HEK293 (cell line): ENCODE data around the gene SYCN.
"Not testable (repeated sequence)": the region's sequence is repeated elsewhere in the genome, so short reads cannot be mapped to it uniquely, and the experiment has no call there.

Source experiments
- BCL11B ChIP-seq: fragments of 450-650 bp; formaldehyde crosslinking; IDR thresholded peaks from 2 replicates; pipeline ENCODE4 v1.5.1; 2016; ENCODE audit warnings: low read depth, missing biosample characterization, missing genetic modification characterization
- ZBTB1 ChIP-seq: fragments of 450-650 bp; formaldehyde crosslinking; IDR thresholded peaks from 2 replicates; pipeline ENCODE4 v1.5.1; 2016; ENCODE audit warnings: missing biosample characterization, missing genetic modification characterization
- ZNF202 ChIP-seq: fragments of 450-650 bp; formaldehyde crosslinking; IDR thresholded peaks from 2 replicates; pipeline ENCODE4 v1.5.1; 2016; ENCODE audit warnings: missing biosample characterization, missing genetic modification characterization, borderline replicate concordance
- ZNF423 ChIP-seq: fragments of 450-650 bp; formaldehyde crosslinking; IDR thresholded peaks from 2 replicates; pipeline ENCODE4 v1.5.1; 2016; ENCODE audit warnings: missing biosample characterization, missing genetic modification characterization
- ZSCAN23 ChIP-seq: fragments of 450-650 bp; formaldehyde crosslinking; IDR thresholded peaks from 2 replicates; pipeline ENCODE4 v1.5.1; 2016; ENCODE audit warnings: missing biosample characterization, missing genetic modification characterization
- TF ChIP-seq, protein P1 (sequence below): fragments of 450-650 bp; formaldehyde crosslinking; IDR thresholded peaks from 2 replicates; pipeline ENCODE4 v1.5.1; 2016; ENCODE audit warnings: missing biosample characterization, missing genetic modification characterization
- TF ChIP-seq, protein P2 (sequence below): fragments of 450-650 bp; formaldehyde crosslinking; IDR thresholded peaks from 2 replicates; pipeline ENCODE4 v1.5.1; 2016; ENCODE audit warnings: missing biosample characterization, missing genetic modification characterization, low read depth

- TF ChIP-seq, protein P1, sequence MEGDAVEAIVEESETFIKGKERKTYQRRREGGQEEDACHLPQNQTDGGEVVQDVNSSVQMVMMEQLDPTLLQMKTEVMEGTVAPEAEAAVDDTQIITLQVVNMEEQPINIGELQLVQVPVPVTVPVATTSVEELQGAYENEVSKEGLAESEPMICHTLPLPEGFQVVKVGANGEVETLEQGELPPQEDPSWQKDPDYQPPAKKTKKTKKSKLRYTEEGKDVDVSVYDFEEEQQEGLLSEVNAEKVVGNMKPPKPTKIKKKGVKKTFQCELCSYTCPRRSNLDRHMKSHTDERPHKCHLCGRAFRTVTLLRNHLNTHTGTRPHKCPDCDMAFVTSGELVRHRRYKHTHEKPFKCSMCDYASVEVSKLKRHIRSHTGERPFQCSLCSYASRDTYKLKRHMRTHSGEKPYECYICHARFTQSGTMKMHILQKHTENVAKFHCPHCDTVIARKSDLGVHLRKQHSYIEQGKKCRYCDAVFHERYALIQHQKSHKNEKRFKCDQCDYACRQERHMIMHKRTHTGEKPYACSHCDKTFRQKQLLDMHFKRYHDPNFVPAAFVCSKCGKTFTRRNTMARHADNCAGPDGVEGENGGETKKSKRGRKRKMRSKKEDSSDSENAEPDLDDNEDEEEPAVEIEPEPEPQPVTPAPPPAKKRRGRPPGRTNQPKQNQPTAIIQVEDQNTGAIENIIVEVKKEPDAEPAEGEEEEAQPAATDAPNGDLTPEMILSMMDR (tag by site-specific recombination) = not testable (repeated sequence)
- TF ChIP-seq ZNF202; ZNF423; BCL11B (tag by site-specific recombination); ZBTB1 (tag by site-specific recombination); ZSCAN23 (tag by site-specific recombination): not testable (repeated sequence)
- TF ChIP-seq, protein P2, sequence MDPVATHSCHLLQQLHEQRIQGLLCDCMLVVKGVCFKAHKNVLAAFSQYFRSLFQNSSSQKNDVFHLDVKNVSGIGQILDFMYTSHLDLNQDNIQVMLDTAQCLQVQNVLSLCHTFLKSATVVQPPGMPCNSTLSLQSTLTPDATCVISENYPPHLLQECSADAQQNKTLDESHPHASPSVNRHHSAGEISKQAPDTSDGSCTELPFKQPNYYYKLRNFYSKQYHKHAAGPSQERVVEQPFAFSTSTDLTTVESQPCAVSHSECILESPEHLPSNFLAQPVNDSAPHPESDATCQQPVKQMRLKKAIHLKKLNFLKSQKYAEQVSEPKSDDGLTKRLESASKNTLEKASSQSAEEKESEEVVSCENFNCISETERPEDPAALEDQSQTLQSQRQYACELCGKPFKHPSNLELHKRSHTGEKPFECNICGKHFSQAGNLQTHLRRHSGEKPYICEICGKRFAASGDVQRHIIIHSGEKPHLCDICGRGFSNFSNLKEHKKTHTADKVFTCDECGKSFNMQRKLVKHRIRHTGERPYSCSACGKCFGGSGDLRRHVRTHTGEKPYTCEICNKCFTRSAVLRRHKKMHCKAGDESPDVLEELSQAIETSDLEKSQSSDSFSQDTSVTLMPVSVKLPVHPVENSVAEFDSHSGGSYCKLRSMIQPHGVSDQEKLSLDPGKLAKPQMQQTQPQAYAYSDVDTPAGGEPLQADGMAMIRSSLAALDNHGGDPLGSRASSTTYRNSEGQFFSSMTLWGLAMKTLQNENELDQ (tag by site-specific recombination) = not testable (repeated sequence)
These were observed 41.1 kb upstream of the SYCN start for GRCh38 chr19:39245166-39245565.
